ENCODE data around the gene MYPN.

DNA sequence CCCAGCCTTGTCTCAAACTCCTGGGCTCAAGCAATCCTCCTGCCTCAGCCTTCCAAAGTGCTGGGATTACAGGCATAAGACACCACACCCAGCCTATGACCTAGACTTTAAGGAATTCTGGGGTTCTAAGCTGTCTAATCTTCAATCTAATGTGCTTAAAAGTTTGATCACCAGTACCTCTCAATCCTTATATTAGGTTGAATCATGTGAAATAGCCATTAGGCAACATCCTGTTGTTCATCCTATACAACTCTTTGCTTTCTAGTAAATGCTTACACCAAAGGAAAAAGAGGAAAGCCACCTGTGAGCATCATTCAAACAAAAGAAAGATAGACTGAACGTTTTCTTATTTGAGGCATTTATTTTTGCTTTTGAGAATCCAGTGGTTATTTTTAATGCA is 66.7 kb downstream of the MYPN start:
- TF ChIP-seq FOXM1 (IDR thresholded peaks at IDR 0.05; ENCODE audit: borderline replicate concordance) = no peak
- no peak for TF ChIP-seq SP1 (IDR thresholded peaks at IDR 0.05)
- no peak for TF ChIP-seq ZNF384 (IDR thresholded peaks at IDR 0.05)
- TF ChIP-seq BHLHE40 (IDR thresholded peaks at IDR 0.05; ENCODE audit: borderline replicate concordance) = no peak
- TF ChIP-seq FOXK2 (IDR thresholded peaks at IDR 0.05) = no peak
- no peak for TF ChIP-seq FOXA1 (IDR thresholded peaks at IDR 0.05)
- TF ChIP-seq HDGF (IDR thresholded peaks at IDR 0.05; ENCODE audit: borderline replicate concordance) = no peak
- TF ChIP-seq, protein P1, sequence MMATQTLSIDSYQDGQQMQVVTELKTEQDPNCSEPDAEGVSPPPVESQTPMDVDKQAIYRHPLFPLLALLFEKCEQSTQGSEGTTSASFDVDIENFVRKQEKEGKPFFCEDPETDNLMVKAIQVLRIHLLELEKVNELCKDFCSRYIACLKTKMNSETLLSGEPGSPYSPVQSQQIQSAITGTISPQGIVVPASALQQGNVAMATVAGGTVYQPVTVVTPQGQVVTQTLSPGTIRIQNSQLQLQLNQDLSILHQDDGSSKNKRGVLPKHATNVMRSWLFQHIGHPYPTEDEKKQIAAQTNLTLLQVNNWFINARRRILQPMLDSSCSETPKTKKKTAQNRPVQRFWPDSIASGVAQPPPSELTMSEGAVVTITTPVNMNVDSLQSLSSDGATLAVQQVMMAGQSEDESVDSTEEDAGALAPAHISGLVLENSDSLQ (IDR thresholded peaks at IDR 0.05) = no peak

Data from HEK293T (cell line).